Kidney epithelial cell (primary cell): ENCODE measurements around the gene FMC1. TPM values are rescaled to one million over a fixed set of nuclear protein-coding genes. Genes with fewer than 3 reads are reported as not detected.

Experiments
- DNase-seq: peaks from one replicate; pipeline ENCODE4 v3.0.0-alpha.2; 2010; ENCODE audit warnings: low read depth
- H3K27me3 ChIP-seq: 2 replicates; pipeline ENCODE4 v1.6.0; 2011; ENCODE audit warnings: low read length; ENCODE audit not compliant: control insufficient read depth, insufficient read depth
- H3K36me3 ChIP-seq: 2 replicates; pipeline ENCODE4 v1.5.1; 2011; ENCODE audit warnings: low read length; ENCODE audit not compliant: control insufficient read depth, insufficient read depth
- H3K4me3 ChIP-seq: 2 replicates; pipeline ENCODE4 v1.5.1; 2011; ENCODE audit warnings: low read depth, mild to moderate bottlenecking, control low read depth, low read length
- CTCF ChIP-seq: IDR thresholded peaks from 2 replicates; pipeline ENCODE4 v1.5.1; 2011; ENCODE audit warnings: mild to moderate bottlenecking, moderate library complexity, low read length, control low read depth, inconsistent platforms; ENCODE audit not compliant: insufficient read depth, poor library complexity, severe bottlenecking
- total RNA-seq: library from RNA; depleted of rRNA; stranded (reverse); fragments of >200 nt; gene quantifications from 2 replicates; pipeline ENCODE4 v1.2.3, GENCODE V29; 2015

Gene FMC1
- total RNA-seq, 1 donor from 2014 or later = 8.3 TPM

- Histone ChIP-seq H3K4me3 (no peak overlapping the region), H3K36me3 (no peaks in the 10 kb centered on the region), H3K27me3 (no peaks in the 10 kb centered on the region)
- TF ChIP-seq CTCF = no peak
- DNase-seq = no peak
Observed at GRCh38 chr7:139366400-139366799, 25.3 kb downstream of the FMC1 start.

GRCh38 chr7:139367438-139368155 is 26.5 kb downstream of the FMC1 start:
- Histone ChIP-seq H3K4me3 (no peak overlapping the region), H3K27me3 (no peaks in the 10 kb centered on the region), H3K36me3 (no peaks in the 10 kb centered on the region)
- DNase-seq = no peak
- TF ChIP-seq CTCF = no peak

DNA sequence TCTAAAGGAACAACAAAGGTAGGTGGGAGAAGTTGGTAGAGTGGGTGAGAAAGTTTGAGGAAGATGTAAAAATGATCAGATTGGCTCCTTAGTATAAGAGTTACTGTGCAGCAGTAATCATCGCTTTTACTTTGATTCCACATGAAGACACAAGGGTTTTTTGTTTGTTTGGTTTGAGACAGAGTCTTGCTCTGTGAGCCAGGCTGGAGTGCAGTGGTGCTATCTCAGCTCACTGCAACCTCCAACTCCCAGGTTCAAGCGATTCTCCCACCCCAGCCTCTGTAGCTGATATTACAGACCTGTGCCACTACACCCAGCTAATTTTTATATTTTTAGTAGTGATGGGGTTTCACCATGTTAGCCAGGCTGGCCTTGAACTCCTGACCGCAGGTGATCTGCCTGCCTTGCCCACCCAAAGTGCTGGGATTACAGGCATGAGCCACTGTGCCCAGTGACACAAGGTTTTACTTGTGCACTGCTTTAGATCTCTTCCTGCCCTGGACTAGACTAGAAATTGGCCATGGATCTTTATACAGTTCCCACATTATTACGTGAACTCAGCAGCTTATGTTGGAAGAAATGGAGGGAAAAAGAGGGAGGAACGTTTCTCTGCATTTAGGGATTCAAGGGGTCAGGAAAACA is 29.3 kb downstream of the FMC1 start:
- no peaks in the 10 kb centered on the region for H3K36me3 ChIP-seq
- no peaks in the 10 kb centered on the region for H3K27me3 ChIP-seq
- no peak for TF ChIP-seq CTCF
- DNase-seq = no peak
- H3K4me3 ChIP-seq = no peak overlapping the region

- TF ChIP-seq CTCF = no peak
- no peak for DNase-seq
- Histone ChIP-seq H3K36me3 (no peaks in the 10 kb centered on the region), H3K4me3 (no peak overlapping the region), H3K27me3 (no peaks in the 10 kb centered on the region)
Observed at GRCh38 chr7:139370943-139371313, 29.8 kb downstream of the FMC1 start.

DNA sequence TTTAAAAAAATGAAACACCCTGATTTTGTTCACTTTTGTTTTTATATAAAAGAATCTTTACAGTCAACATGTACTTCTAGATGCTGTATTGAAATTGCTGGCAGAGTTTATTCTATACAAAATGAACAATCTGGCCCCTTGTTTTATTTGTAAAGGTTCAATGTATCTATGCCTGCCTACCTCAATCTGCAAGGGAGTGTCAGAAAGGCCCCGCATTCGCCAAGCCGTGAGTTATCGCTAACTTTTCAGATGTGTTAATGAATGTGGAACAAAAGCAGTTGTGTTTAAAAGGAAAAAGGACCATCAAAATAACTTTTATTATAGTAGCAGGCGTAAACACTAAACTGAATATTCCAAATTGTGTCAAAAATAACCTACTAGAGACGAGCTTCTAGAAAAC is 33.1 kb downstream of the FMC1 start:
- Histone ChIP-seq H3K27me3 (no peaks in the 10 kb centered on the region), H3K4me3 (no peak overlapping the region), H3K36me3 (peaks cover 2% of the 10 kb centered on the region)
- no peak for DNase-seq
- no peak for TF ChIP-seq CTCF

GRCh38 chr7:139382439-139382838 is 41.3 kb downstream of the FMC1 start:
- peaks cover 2% of the 10 kb centered on the region for H3K36me3 ChIP-seq
- H3K27me3 ChIP-seq = no peaks in the 10 kb centered on the region
- TF ChIP-seq CTCF = no peak
- DNase-seq = no peak
- no peak overlapping the region for H3K4me3 ChIP-seq
